Endothelial cell of umbilical vein (primary cell): ENCODE data around the gene FAM221B. TPM values are rescaled to one million over a fixed set of nuclear protein-coding genes. Genes with fewer than 3 reads are reported as not detected.

Experiments
- Bru-seq: library from RNA; stranded (reverse); fragments of 400-500 nt; gene quantifications from one replicate; lab custom pipeline; 2021; lab: Mats Ljungman, UMichigan
- BruChase-seq, 2 experiments: library from RNA; stranded (reverse); fragments of 400-500 nt; gene quantifications; one replicate each; lab custom pipeline; 2021; lab: Mats Ljungman, UMichigan
- BruUV-seq: library from RNA; stranded (reverse); fragments of 400-500 nt; replicated peaks from 2 replicates; lab custom pipeline; 2021; lab: Mats Ljungman, UMichigan
- CTCF ChIA-PET: fragments of 300-600, 350-600 bp; sonication (Branson Sonifier 250); formaldehyde crosslinking; loops from one replicate; lab custom pipeline; 2021; ENCODE audit warnings: antibody characterized with exemption, inconsistent platforms; lab: Charles Lee
- POLR2A ChIA-PET: fragments of 300-600, 350-600 bp; sonication (Branson Sonifier 250); formaldehyde crosslinking; loops from one replicate; lab custom pipeline; 2021; ENCODE audit warnings: antibody characterized with exemption, inconsistent platforms; lab: Charles Lee
- DNase-seq: peaks from one replicate; pipeline ENCODE4 v3.0.0-alpha.2; 2011; ENCODE audit warnings: low read depth, low spot score
- FAIRE-seq: peaks from 2 replicates; lab custom pipeline; 2011; peaks lifted over from hg19 to GRCh38; lab: Jason Lieb, UNC
- H2AFZ ChIP-seq: 2 replicates; pipeline ENCODE4 v1.6.0; 2012; ENCODE audit warnings: low read depth, low read length, control low read depth, inconsistent platforms
- H3K27ac ChIP-seq: 2 replicates; pipeline ENCODE4 v1.5.1; 2011; ENCODE audit warnings: low read depth, mild to moderate bottlenecking, control low read depth, low read length, moderate library complexity; ENCODE audit not compliant: insufficient read depth
- H3K27me3 ChIP-seq, 2 experiments: 2 replicates each; pipeline versions ENCODE4 v1.6.0 to v1.6.1; 2011; ENCODE audit warnings: low read length in 2 of 2, mixed read lengths in 1 of 2; ENCODE audit not compliant: control insufficient read depth in 2 of 2, insufficient read depth in 2 of 2
- H3K36me3 ChIP-seq, 2 experiments: 2 replicates in 1 of 2; 3 replicates in 1 of 2; pipeline ENCODE4 v1.5.1; 2011; ENCODE audit warnings: low read length in 2 of 2, mild to moderate bottlenecking in 1 of 2, moderate library complexity in 1 of 2; ENCODE audit not compliant: control insufficient read depth in 2 of 2, insufficient read depth in 2 of 2; ENCODE audit errors: extremely low read depth in 1 of 2
- H3K4me1 ChIP-seq: 3 replicates; pipeline ENCODE4 v1.5.1; 2011; ENCODE audit warnings: mild to moderate bottlenecking, low read length; ENCODE audit not compliant: control insufficient read depth, insufficient read depth; ENCODE audit errors: extremely low read depth
- H3K4me2 ChIP-seq: 2 replicates; pipeline ENCODE4 v1.6.1; 2011; ENCODE audit warnings: low read length, control low read depth, mixed read lengths; ENCODE audit not compliant: insufficient read depth
- H3K4me3 ChIP-seq, 3 experiments: fragments of 200-600 bp in 1 of 3; sonication (generic), shearing (Covaris generic) in 1 of 3; replicated peaks in 1 of 3; 2 replicates each; pipeline ENCODE4 v1.5.1; 2011 to 2016; ENCODE audit warnings: control low read depth in 3 of 3, low read length in 3 of 3, mild to moderate bottlenecking in 2 of 3, inconsistent platforms in 1 of 3, low read depth in 1 of 3, moderate library complexity in 1 of 3; ENCODE audit not compliant: insufficient read depth in 1 of 3
- H3K79me2 ChIP-seq: 2 replicates; pipeline ENCODE4 v1.6.0; 2012; ENCODE audit warnings: low read length, inconsistent platforms; ENCODE audit not compliant: control insufficient read depth, insufficient read depth
- H3K9ac ChIP-seq: replicated peaks from 2 replicates; pipeline ENCODE3; 2011; ENCODE audit warnings: low read length, control low read depth; ENCODE audit not compliant: insufficient read depth; ENCODE audit errors: extremely low read depth
- H3K9me1 ChIP-seq: replicated peaks from 3 replicates; pipeline ENCODE4 v1.6.0; 2011; ENCODE audit warnings: mild to moderate bottlenecking, low read length; ENCODE audit not compliant: control insufficient read depth, insufficient read depth; ENCODE audit errors: extremely low read depth
- H3K9me3 ChIP-seq: replicated peaks from 2 replicates; pipeline ENCODE4 v1.5.1; 2012; ENCODE audit warnings: low read length, inconsistent platforms; ENCODE audit not compliant: control insufficient read depth, insufficient read depth
- H4K20me1 ChIP-seq: replicated peaks from 2 replicates; pipeline ENCODE3; 2011; ENCODE audit warnings: mild to moderate bottlenecking, low read length; ENCODE audit not compliant: control insufficient read depth, insufficient read depth; ENCODE audit errors: extremely low read depth
- EZH2 ChIP-seq: IDR thresholded peaks from 2 replicates; pipeline ENCODE4 v1.6.1; 2012; ENCODE audit warnings: borderline replicate concordance, low read depth, mild to moderate bottlenecking, moderate library complexity, low read length, inconsistent platforms; ENCODE audit not compliant: severe bottlenecking
- FOS ChIP-seq: IDR thresholded peaks from 2 replicates; pipeline ENCODE4 v1.6.1; 2011; ENCODE audit warnings: mild to moderate bottlenecking, low read length, moderate library complexity, borderline replicate concordance; ENCODE audit not compliant: insufficient read depth
- GATA2 ChIP-seq: IDR thresholded peaks from 2 replicates; pipeline ENCODE4 v1.7.0; 2011; ENCODE audit warnings: low read depth, mild to moderate bottlenecking, moderate library complexity, mixed read lengths, low read length; ENCODE audit not compliant: insufficient read length, insufficient read depth
- JUN ChIP-seq: IDR thresholded peaks from 2 replicates; pipeline ENCODE4 v1.6.1; 2011; ENCODE audit warnings: borderline replicate concordance, low read depth; ENCODE audit not compliant: insufficient read length, insufficient read depth
- MYC ChIP-seq: IDR thresholded peaks from one replicate; pipeline ENCODE4 v1.6.1; 2011; ENCODE audit warnings: mild to moderate bottlenecking, low read depth, low read length
- POLR2A ChIP-seq: IDR thresholded peaks from 2 replicates; pipeline ENCODE4 v1.6.1; 2012; ENCODE audit warnings: low read depth, mild to moderate bottlenecking, control low read depth, low read length
- POLR2AphosphoS5 ChIP-seq: IDR thresholded peaks from 2 replicates; pipeline ENCODE4 v1.6.1; 2012; ENCODE audit warnings: low read depth, mild to moderate bottlenecking, control low read depth, low read length, moderate library complexity; ENCODE audit not compliant: insufficient read depth
- dilution Hi-C: fragments of 300-500 bp; cut with MboI; formaldehyde crosslinking; loops from one replicate; pipeline ENCODE4 v1.15.0; 2019; ENCODE audit warnings: low sequenced_read_pairs; ENCODE audit not compliant: extremely low pct_ligation_motif_present
- intact Hi-C: fragments of 100-400 bp; cut with micrococcal nuclease; formaldehyde crosslinking; loops from one replicate; pipeline ENCODE4 v1.10.0; 2022
- long read RNA-seq: library from polyadenylated mRNA; stranded (forward); transcript quantifications from one replicate; pipeline ENCODE4 v2.0.0, GENCODE V29; 2021
- polyA minus RNA-seq, 3 experiments: library from RNA; depleted of rRNA, polyadenylated mRNA; stranded (reverse); fragments of >200 nt; gene quantifications; 1 replicate in 1 of 3; 2 replicates in 2 of 3; pipeline ENCODE4 v1.2.3, GENCODE V29; 2011
- polyA plus RNA-seq, 4 experiments: library from polyadenylated mRNA; depleted of rRNA in 3 of 4; stranded (reverse) in 3 of 4; unstranded in 1 of 4; fragments of >200 nt; gene quantifications; 2 replicates each; pipeline versions ENCODE4 v1.2.1 to v1.2.3, GENCODE V29; 2011 to 2012; ENCODE audit warnings: missing spikeins in 1 of 4
- total RNA-seq: library from RNA; stranded (reverse); gene quantifications from 2 replicates; pipeline ENCODE4 v1.2.3, GENCODE V29; 2021
- TF ChIP-seq, protein P1 (sequence below), 2 donors: IDR thresholded peaks; 1 replicate in 1 of 2; 2 replicates in 1 of 2; pipeline ENCODE4 v1.5.1; 2011; ENCODE audit warnings: low read length in 2 of 2, mild to moderate bottlenecking in 2 of 2, moderate library complexity in 2 of 2, control low read depth in 1 of 2, inconsistent platforms in 1 of 2, low read depth in 1 of 2; ENCODE audit not compliant: insufficient read depth in 1 of 2; ENCODE audit errors: extremely low read depth in 1 of 2
- TF ChIP-seq, protein P2 (sequence below): IDR thresholded peaks from 2 replicates; pipeline ENCODE4 v1.6.1; 2011; ENCODE audit not compliant: insufficient read depth, insufficient read length

The FAM221B gene, protein sequence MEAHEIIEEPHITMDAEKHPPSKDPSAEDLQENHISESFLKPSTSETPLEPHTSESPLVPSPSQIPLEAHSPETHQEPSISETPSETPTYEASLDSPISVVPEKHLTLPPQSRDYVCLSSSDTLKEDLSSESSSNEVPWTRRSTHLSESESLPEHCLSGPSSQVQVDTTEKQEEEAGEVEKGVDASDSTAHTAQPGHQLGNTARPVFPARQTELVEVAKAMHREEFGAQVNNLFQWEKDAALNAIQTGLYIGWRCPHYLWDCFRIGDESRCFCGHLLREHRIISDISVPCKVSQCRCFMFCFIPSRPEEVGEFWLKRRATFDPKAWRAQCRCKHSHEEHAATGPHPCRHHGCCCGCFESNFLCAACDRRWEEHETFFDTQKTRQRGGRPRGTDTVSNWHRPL
- total RNA-seq (not detected in 2 replicates), polyA plus RNA-seq (not detected in 2 replicates), polyA minus RNA-seq (not detected in 2 replicates), Bru-seq, nascent RNA (not detected), BruChase-seq, experiment 1, labeled RNA remaining after a 6-hour chase (not detected), BruChase-seq, experiment 2, labeled RNA remaining after a 2-hour chase (not detected)
- not detected in 2 replicates for polyA plus RNA-seq (2011; cell fraction: cytosol; rRNA removed)
- polyA plus RNA-seq (2011; cell fraction: nucleus; rRNA removed) = not detected in 2 replicates
- not detected in 2 replicates for polyA plus RNA-seq (2012)
- not detected for polyA minus RNA-seq (2011; cell fraction: cytosol; rRNA and poly(A)+ RNA removed)
- not detected in 2 replicates for polyA minus RNA-seq (2011; cell fraction: nucleus; rRNA and poly(A)+ RNA removed)
- long read RNA-seq, partial matches to known transcripts = 0 of 1 reads
- long read RNA-seq, other reads (novel, unspliced or antisense) = 1 of 1 reads

GRCh38 chr9:35828716-35829083 is at the start of gene FAM221B:
FAM221B (minus strand) TSS chr9:35828732; CDS start chr9:35826161, 2,571 bp downstream.
- Histone ChIP-seq H3K9me1 (no peaks in the 10 kb centered on the region), H3K36me3 (no peaks in the 10 kb centered on the region), H3K79me2 (no peaks in the 10 kb centered on the region), H3K27ac (peak within 1 kb of the TSS; percentile 34), H3K4me3 (peak within 1 kb of the TSS; percentile 54 to 60 (median 60)), H2AFZ (peak within 1 kb of the TSS; percentile 97), H4K20me1 (no peaks in the 10 kb centered on the region), H3K4me2 (peak within 1 kb of the TSS; percentile 74), H3K9me3 (no peaks in the 10 kb centered on the region), H3K4me1 (peaks cover 9% of the 10 kb centered on the region), H3K27me3 (no peaks in the 10 kb centered on the region), H3K9ac (peak within 1 kb of the TSS; percentile 64)
- TF ChIP-seq MYC = no peak
- TF ChIP-seq FOS = no peak
- TF ChIP-seq, protein P1, sequence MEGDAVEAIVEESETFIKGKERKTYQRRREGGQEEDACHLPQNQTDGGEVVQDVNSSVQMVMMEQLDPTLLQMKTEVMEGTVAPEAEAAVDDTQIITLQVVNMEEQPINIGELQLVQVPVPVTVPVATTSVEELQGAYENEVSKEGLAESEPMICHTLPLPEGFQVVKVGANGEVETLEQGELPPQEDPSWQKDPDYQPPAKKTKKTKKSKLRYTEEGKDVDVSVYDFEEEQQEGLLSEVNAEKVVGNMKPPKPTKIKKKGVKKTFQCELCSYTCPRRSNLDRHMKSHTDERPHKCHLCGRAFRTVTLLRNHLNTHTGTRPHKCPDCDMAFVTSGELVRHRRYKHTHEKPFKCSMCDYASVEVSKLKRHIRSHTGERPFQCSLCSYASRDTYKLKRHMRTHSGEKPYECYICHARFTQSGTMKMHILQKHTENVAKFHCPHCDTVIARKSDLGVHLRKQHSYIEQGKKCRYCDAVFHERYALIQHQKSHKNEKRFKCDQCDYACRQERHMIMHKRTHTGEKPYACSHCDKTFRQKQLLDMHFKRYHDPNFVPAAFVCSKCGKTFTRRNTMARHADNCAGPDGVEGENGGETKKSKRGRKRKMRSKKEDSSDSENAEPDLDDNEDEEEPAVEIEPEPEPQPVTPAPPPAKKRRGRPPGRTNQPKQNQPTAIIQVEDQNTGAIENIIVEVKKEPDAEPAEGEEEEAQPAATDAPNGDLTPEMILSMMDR (IDR thresholded peaks at IDR 0.05; ENCODE audit: extremely low read depth in 1 of 2, insufficient read depth in 1 of 2, low read depth in 1 of 2, low read length in 2 of 2) = no peak
- no peak for TF ChIP-seq POLR2A
- no peak for TF ChIP-seq POLR2AphosphoS5
- no peak for TF ChIP-seq JUN
- TF ChIP-seq EZH2 = no peak
- TF ChIP-seq, protein P2, sequence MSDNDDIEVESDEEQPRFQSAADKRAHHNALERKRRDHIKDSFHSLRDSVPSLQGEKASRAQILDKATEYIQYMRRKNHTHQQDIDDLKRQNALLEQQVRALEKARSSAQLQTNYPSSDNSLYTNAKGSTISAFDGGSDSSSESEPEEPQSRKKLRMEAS = no peak
- no peak for TF ChIP-seq GATA2
- dilution Hi-C loops (no loop called here), intact Hi-C loops (loop anchor here (5.0 kb wide), 1 partner anchor 119 kb away; no protein-coding TSS in a partner anchor)
- no TSS peak for BruUV-seq
- DNase-seq = no peak
- CTCF ChIA-PET = interaction anchor here (0.7 to 7.6 kb wide), 10 partner anchors 13 to 117 kb away, joined by 3 to 277 read pairs (median 5); partner anchors contain the start of genes HINT2 and NPR2
- POLR2A ChIA-PET = interaction anchor here (0.7 kb wide), 1 partner anchor 33 kb away, joined by 5 read pairs; no protein-coding TSS in a partner anchor
- FAIRE-seq = no peak
